Stimulated activated CD8-positive, alpha-beta memory T cell treated with anti-CD3 and anti-CD28 coated beads, Interleukin-7, amount 100 ng/mL, for 48 hours (primary cell): ENCODE results near the gene FANCD2OS.
"Not testable (repeated sequence)": the region's sequence is repeated elsewhere in the genome, so short reads cannot be mapped to it uniquely, and the experiment has no call there.

ENCODE experiments used
- DNase-seq, 2 donors: peaks; one replicate each; pipeline ENCODE4 v3.0.0-alpha.2; 2020; ENCODE audit warnings: low read depth in 1 of 2; ENCODE audit errors: extremely low read depth in 1 of 2

FANCD2OS gene

GRCh38 chr3:10099041-10099440 is 9.0 kb downstream of the FANCD2OS start:
- DNase-seq: no peak

DNA sequence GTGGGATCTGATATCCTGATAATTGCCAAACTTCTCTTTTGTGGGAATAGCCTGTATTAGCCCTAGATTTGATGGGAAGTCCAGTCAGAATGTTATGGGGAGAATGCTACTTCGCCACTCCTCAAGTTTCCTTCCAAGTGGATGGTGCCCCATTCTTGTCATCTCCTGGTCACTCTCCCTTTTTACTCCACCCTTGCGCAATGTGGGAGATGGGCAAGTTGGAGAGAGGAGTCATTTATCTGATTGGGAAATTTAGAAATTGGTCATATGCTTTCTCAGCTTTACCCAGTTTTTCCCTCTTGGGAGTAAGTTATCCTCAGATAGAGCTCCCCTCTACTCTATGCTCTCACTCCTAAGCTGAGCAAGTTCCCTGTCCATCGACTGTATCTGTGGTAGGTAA is 14.4 kb downstream of the FANCD2OS start:
- no peak for DNase-seq

- DNase-seq: not testable (repeated sequence)
These were observed 16.7 kb downstream of the FANCD2OS start for GRCh38 chr3:10091387-10091786.

GRCh38 chr3:10090774-10091173 is 17.3 kb downstream of the FANCD2OS start:
- not testable (repeated sequence) for DNase-seq

GRCh38 chr3:10090179-10090578 is 17.9 kb downstream of the FANCD2OS start:
- DNase-seq: no peak

DNA sequence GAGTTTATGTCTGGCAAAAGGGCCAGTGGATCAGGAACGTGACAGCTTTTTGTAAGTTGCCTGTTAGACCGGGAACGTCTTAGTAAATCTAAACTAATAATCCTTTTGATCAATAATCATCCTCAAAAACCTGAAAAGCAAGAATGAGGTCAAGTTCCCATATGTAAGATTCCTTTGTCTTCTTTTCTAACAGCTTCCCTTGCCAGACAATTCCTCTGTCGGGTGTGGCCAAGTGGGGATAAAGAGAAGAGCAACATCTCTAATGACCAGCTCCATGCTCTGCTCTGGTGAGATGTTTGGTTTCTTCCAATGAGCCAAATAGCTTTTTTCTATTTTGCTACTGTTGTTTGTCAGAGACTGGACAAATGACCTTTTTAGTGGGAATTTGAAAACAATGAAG is 19.8 kb downstream of the FANCD2OS start:
- no peak for DNase-seq

GRCh38 chr3:10085738-10086137 is 22.3 kb downstream of the FANCD2OS start:
- no peak for DNase-seq

DNA sequence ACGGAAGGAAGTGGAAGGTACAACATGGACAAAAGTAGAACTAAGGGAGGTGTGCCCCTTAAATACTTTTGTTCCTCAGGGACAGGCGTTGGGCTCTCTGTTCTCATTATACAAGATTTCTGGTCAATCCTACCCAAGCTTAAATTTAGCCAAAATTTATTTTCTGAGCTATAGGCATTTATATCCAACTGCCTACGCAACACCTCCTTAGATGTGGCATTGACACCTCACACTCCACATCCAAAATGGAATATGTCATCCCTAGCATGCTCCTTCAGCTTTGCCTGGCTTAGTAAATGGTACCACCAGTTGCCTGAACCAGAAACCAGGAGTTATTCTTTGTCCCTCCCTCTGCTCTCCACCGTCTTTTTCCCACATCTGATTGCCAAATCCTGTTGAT is 26.2 kb downstream of the FANCD2OS start:
- DNase-seq: no peak

DNA sequence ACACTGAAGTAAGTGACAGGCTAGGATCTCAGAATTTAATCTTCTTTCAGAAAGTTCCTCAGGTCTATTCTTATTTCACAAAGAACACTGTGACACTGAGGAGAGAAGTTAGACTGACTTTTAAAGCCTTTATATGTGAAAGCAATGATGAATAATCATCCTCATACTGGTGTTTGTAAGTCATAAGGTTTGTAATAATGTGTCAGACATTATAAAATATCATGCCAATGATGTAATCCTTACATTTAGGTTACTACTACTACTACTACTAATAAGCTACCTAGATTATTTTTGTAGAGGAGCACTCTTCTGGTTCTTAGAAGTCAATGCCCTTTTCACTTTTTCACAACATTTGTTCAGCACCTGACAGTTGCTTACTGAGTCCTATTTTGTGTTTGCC is 33.4 kb downstream of the FANCD2OS start:
- DNase-seq: no peak

- not testable (repeated sequence) for DNase-seq
These were observed 38.0 kb downstream of the FANCD2OS start for GRCh38 chr3:10070077-10070476.

GRCh38 chr3:10055097-10055496 is 53.0 kb downstream of the FANCD2OS start:
- DNase-seq: no peak
